ENCODE measurements around the gene UBR1. TPM values are rescaled to one million over a fixed set of nuclear protein-coding genes. Genes with fewer than 3 reads are reported as not detected.

Gene UBR1
- polyA plus RNA-seq, 2 of the 4 experiments (the other 2 are of a cell fraction) = 5.8 to 10.5 TPM

DNA sequence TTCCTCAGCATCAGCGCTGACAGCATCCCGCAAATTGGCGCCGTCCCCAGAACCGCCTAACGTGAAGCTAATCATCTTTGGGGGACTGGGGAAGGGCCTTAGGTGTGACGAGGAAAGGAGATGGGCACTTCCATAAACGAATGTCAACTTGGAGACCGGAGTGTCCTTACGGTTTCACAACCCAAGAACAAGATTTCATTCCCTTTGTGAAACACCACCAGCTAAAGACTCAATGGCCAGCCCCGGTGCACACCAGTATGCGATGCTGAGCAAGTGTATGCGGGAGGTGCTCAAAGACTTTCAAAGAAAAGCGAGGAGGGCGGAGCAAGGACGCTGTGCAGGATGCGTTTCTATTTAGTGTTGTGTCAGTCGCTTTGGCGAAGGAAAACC lies 184.5 kb downstream of the UBR1 start:
- TF ChIP-seq EHF (CRISPR knock-in tag; IDR thresholded peaks at IDR 0.05) = no peak
- TF ChIP-seq MAFK (IDR thresholded peaks at IDR 0.05; ENCODE audit: partially characterized antibody) = no peak
- no peak for TF ChIP-seq ZSCAN20 (CRISPR knock-in tag; IDR thresholded peaks at IDR 0.05)
- no peak for TF ChIP-seq KDM1A (IDR thresholded peaks at IDR 0.05; ENCODE audit: low read depth)
- no peak for TF ChIP-seq HEYL (CRISPR knock-in tag; IDR thresholded peaks at IDR 0.05)
- no peak for TF ChIP-seq CBX8 (IDR thresholded peaks at IDR 0.05)
- TF ChIP-seq MAZ (IDR thresholded peaks at IDR 0.05; ENCODE audit: borderline replicate concordance, low read depth, low read length) = no peak
- TF ChIP-seq, protein P1, sequence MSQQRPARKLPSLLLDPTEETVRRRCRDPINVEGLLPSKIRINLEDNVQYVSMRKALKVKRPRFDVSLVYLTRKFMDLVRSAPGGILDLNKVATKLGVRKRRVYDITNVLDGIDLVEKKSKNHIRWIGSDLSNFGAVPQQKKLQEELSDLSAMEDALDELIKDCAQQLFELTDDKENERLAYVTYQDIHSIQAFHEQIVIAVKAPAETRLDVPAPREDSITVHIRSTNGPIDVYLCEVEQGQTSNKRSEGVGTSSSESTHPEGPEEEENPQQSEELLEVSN (IDR thresholded peaks at IDR 0.05; ENCODE audit: borderline replicate concordance, low read depth) = no peak
- H3K4me2 ChIP-seq = peak overlapping the region; percentile 89
- ChIA-PET POLR2A (no interaction called here), CTCF (no interaction called here)
- FAIRE-seq (no peak), DNase-seq (ENCODE audit: low read depth in 1 of 2, low spot score in 1 of 2) (no peak), ATAC-seq (no peak)
- 56% methylated on average over 19 of the region's 19 CpGs for WGBS (ENCODE audit: missing lambda C conversion rate)
- peaks cover 23% of the 10 kb centered on the region; the same call in 2 of the 3 replicates for H3K4me1 ChIP-seq
- H3K9me3 ChIP-seq = no peaks in the 10 kb centered on the region
- peak overlapping the region; percentile 49 for H3K4me3 ChIP-seq
- peak overlapping the region; percentile 65 to 79 for H3K27ac ChIP-seq

DNA sequence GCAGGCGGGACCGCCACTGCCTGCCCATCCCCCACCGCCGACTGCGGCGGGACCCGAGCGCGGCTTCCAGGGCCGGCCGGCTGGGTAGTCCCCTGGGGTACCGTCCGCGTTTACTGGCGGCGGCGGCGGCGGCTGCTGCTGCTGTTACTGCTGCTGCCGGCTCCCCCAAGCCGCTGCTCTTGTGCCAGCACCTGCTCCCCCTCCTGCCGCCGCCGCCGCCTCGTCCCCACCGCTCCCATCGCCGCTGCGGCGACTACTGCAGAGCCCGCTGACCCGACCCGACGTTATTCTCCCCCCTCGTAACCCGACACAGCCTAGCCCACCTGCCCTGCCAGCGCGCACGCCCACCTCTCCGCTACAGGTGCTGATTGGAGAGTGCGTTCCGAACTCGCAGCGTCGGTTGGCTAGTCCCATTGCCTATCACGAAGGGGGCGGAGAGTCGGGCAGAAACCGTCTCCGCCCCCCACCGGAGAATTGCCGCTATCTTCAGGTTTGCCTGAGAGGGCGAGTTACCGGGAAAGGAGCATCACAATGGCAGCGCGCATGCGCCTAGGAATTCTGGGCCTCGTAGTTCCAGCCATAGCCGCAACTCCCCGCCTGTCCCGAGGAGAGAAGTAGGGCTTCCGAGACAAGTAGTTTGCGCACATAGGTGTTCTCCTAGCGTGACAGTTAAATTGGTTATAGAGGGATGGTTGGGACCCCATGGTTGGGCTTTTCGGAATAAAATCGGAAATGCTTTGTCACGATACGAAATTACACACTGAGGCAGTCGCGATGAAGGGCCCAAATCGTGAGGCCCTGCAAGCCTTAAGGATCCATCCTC lies 185.1 kb downstream of the UBR1 start, which contains the start of gene TTBK2:
TSS of gene TTBK2 (minus strand) at position 260 of the 823 bp plus-strand sequence. CDS start 42,161 bp downstream, outside the sequence.
- ATAC-seq (peak; percentile 99 to 100), FAIRE-seq (no peak), DNase-seq (ENCODE audit: low read depth in 1 of 2, low spot score in 1 of 2) (peak; percentile 74 to 97)
- Histone ChIP-seq H3K27ac (peak within 1 kb of the TSS; percentile 86 to 93), H3K4me1 (peaks cover 23% of the 10 kb centered on the region; the same call in 2 of the 3 replicates), H3K4me2 (peak within 1 kb of the TSS; percentile 94), H3K4me3 (peak within 1 kb of the TSS; percentile 90), H3K9me3 (no peaks in the 10 kb centered on the region)
- TF ChIP-seq POLR2AphosphoS2 (conservative IDR thresholded peaks at IDR 0.05; ENCODE audit: low read length) = no peak
- TF ChIP-seq MYC (IDR thresholded peaks at IDR 0.05; ENCODE audit: borderline replicate concordance, low read length) = no peak
- TF ChIP-seq JUN (IDR thresholded peaks at IDR 0.05) = peak in 1 of 2 experiments; percentile 59; a peak in 1 of 5 replicates
- no peak for TF ChIP-seq CBX8 (IDR thresholded peaks at IDR 0.05)
- TF ChIP-seq POLR2A (IDR thresholded peaks at IDR 0.05; ENCODE audit: low read length) = peak; percentile 58
- TF ChIP-seq CEBPB (IDR thresholded peaks at IDR 0.05) = no peak
- TF ChIP-seq CBX2 (IDR thresholded peaks at IDR 0.05; ENCODE audit: borderline replicate concordance, low read depth) = no peak
- TF ChIP-seq, protein P2, sequence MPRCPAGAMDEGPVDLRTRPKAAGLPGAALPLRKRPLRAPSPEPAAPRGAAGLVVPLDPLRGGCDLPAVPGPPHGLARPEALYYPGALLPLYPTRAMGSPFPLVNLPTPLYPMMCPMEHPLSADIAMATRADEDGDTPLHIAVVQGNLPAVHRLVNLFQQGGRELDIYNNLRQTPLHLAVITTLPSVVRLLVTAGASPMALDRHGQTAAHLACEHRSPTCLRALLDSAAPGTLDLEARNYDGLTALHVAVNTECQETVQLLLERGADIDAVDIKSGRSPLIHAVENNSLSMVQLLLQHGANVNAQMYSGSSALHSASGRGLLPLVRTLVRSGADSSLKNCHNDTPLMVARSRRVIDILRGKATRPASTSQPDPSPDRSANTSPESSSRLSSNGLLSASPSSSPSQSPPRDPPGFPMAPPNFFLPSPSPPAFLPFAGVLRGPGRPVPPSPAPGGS (IDR thresholded peaks at IDR 0.05) = peak; percentile 36; the same call in 1 of the 3 replicates
- TF ChIP-seq, protein P3, sequence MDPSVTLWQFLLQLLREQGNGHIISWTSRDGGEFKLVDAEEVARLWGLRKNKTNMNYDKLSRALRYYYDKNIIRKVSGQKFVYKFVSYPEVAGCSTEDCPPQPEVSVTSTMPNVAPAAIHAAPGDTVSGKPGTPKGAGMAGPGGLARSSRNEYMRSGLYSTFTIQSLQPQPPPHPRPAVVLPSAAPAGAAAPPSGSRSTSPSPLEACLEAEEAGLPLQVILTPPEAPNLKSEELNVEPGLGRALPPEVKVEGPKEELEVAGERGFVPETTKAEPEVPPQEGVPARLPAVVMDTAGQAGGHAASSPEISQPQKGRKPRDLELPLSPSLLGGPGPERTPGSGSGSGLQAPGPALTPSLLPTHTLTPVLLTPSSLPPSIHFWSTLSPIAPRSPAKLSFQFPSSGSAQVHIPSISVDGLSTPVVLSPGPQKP (IDR thresholded peaks at IDR 0.05; ENCODE audit: low read depth, low read length) = no peak
- TF ChIP-seq PHF8 (IDR thresholded peaks at IDR 0.05; ENCODE audit: borderline replicate concordance, low read depth) = peak; percentile 51; the same call in 1 of the 2 replicates
- no peak for TF ChIP-seq ZNF302 (CRISPR knock-in tag; IDR thresholded peaks at IDR 0.05)
- TF ChIP-seq, protein P4, sequence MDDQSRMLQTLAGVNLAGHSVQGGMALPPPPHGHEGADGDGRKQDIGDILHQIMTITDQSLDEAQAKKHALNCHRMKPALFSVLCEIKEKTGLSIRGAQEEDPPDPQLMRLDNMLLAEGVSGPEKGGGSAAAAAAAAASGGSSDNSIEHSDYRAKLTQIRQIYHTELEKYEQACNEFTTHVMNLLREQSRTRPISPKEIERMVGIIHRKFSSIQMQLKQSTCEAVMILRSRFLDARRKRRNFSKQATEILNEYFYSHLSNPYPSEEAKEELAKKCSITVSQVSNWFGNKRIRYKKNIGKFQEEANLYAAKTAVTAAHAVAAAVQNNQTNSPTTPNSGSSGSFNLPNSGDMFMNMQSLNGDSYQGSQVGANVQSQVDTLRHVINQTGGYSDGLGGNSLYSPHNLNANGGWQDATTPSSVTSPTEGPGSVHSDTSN (IDR thresholded peaks at IDR 0.05) = peak; percentile 97
- CTCF ChIA-PET = no interaction called here
- POLR2A ChIA-PET = no interaction called here
- WGBS (ENCODE audit: missing lambda C conversion rate) = 3% methylated on average over 39 of the region's 72 CpGs
